GM12801 (cell line): Measurements from ENCODE around the gene SLC35G6.

Experiments used
- CTCF ChIP-seq: IDR thresholded peaks from one replicate; pipeline ENCODE4 v1.5.1; 2011; ENCODE audit warnings: control low read depth; ENCODE audit not compliant: insufficient read length; ENCODE audit errors: extremely low read depth

Gene SLC35G6

GRCh38 chr17:7463372-7463846 is 17.8 kb upstream of the SLC35G6 start:
- TF ChIP-seq CTCF, result no peak

- TF ChIP-seq CTCF, result no peak
Measured at GRCh38 chr17:7464081-7464480, 17.2 kb upstream of the SLC35G6 start.

GRCh38 chr17:7465597-7466275 is 15.5 kb upstream of the SLC35G6 start:
- TF ChIP-seq CTCF, result no peak

- no peak for TF ChIP-seq CTCF
Measured at GRCh38 chr17:7466318-7466638, 15.0 kb upstream of the SLC35G6 start.

- TF ChIP-seq CTCF, result no peak
Measured at GRCh38 chr17:7466639-7467341, 14.5 kb upstream of the SLC35G6 start.

- TF ChIP-seq CTCF, result no peak
Measured at GRCh38 chr17:7467498-7467897, 13.7 kb upstream of the SLC35G6 start.

- no peak for TF ChIP-seq CTCF
Measured at GRCh38 chr17:7468290-7468689, 13.0 kb upstream of the SLC35G6 start.
